ENCODE results near the gene MANSC1. TPM values are rescaled to one million over a fixed set of nuclear protein-coding genes. Genes with fewer than 3 reads are reported as not detected.

Gene MANSC1
- polyA plus RNA-seq, 1 donor from 2014 or later, result 1.3 TPM

DNA sequence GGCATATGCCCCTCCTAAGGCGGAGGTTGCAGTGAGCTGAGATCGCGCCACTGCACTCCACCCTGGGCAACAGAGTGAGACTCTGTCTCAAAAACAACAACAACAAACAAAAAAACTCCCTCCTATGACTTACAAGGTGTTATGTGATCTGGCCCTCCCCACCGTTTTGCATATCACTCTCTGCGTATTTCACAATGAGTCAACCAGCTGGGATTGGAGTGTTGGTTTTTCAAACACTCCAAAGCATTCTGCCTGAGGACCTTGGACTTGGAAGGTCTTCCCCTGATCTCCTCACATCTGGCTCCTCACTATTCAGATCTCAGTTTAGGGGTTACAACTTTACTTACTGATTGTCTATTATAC lies 14.0 kb downstream of the MANSC1 start:
- H4K20me1 ChIP-seq (ENCODE audit: insufficient read depth), result no peaks in the 10 kb centered on the region
- H3K4me2 ChIP-seq (ENCODE audit: low read length), result no peak overlapping the region
- no peaks in the 10 kb centered on the region for H3F3A ChIP-seq (ENCODE audit: insufficient read depth, low read length, poor library complexity, severe bottlenecking)
- H3K27ac ChIP-seq (ENCODE audit: low read length), result no peak overlapping the region
- H3K27me3 ChIP-seq (ENCODE audit: insufficient read depth, low read depth, low read length), result no peaks in the 10 kb centered on the region
- no peaks in the 10 kb centered on the region for H3K36me3 ChIP-seq (ENCODE audit: insufficient read depth, low read length)
- H3K9me3 ChIP-seq (ENCODE audit: low read length), result no peaks in the 10 kb centered on the region
- no peak overlapping the region for H3K4me3 ChIP-seq (ENCODE audit: low read length)
- TF ChIP-seq POLR2AphosphoS5 (IDR thresholded peaks at IDR 0.05) (no peak), RAD21 (conservative IDR thresholded peaks at IDR 0.05) (no peak), EP300 (conservative IDR thresholded peaks at IDR 0.05; ENCODE audit: poor library complexity, severe bottlenecking) (no peak), TAF1 (IDR thresholded peaks at IDR 0.05; ENCODE audit: low read depth) (no peak), MXI1 (conservative IDR thresholded peaks at IDR 0.05; ENCODE audit: poor library complexity, severe bottlenecking) (no peak), SMC3 (conservative IDR thresholded peaks at IDR 0.05; ENCODE audit: poor library complexity) (no peak), EZH2 (IDR thresholded peaks at IDR 0.05; ENCODE audit: borderline replicate concordance, insufficient read depth, low read length, poor library complexity, severe bottlenecking) (no peak)
- TF ChIP-seq, protein P1, sequence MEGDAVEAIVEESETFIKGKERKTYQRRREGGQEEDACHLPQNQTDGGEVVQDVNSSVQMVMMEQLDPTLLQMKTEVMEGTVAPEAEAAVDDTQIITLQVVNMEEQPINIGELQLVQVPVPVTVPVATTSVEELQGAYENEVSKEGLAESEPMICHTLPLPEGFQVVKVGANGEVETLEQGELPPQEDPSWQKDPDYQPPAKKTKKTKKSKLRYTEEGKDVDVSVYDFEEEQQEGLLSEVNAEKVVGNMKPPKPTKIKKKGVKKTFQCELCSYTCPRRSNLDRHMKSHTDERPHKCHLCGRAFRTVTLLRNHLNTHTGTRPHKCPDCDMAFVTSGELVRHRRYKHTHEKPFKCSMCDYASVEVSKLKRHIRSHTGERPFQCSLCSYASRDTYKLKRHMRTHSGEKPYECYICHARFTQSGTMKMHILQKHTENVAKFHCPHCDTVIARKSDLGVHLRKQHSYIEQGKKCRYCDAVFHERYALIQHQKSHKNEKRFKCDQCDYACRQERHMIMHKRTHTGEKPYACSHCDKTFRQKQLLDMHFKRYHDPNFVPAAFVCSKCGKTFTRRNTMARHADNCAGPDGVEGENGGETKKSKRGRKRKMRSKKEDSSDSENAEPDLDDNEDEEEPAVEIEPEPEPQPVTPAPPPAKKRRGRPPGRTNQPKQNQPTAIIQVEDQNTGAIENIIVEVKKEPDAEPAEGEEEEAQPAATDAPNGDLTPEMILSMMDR (IDR thresholded peaks at IDR 0.05; ENCODE audit: poor library complexity, severe bottlenecking), result no peak
- TF ChIP-seq, protein P2, sequence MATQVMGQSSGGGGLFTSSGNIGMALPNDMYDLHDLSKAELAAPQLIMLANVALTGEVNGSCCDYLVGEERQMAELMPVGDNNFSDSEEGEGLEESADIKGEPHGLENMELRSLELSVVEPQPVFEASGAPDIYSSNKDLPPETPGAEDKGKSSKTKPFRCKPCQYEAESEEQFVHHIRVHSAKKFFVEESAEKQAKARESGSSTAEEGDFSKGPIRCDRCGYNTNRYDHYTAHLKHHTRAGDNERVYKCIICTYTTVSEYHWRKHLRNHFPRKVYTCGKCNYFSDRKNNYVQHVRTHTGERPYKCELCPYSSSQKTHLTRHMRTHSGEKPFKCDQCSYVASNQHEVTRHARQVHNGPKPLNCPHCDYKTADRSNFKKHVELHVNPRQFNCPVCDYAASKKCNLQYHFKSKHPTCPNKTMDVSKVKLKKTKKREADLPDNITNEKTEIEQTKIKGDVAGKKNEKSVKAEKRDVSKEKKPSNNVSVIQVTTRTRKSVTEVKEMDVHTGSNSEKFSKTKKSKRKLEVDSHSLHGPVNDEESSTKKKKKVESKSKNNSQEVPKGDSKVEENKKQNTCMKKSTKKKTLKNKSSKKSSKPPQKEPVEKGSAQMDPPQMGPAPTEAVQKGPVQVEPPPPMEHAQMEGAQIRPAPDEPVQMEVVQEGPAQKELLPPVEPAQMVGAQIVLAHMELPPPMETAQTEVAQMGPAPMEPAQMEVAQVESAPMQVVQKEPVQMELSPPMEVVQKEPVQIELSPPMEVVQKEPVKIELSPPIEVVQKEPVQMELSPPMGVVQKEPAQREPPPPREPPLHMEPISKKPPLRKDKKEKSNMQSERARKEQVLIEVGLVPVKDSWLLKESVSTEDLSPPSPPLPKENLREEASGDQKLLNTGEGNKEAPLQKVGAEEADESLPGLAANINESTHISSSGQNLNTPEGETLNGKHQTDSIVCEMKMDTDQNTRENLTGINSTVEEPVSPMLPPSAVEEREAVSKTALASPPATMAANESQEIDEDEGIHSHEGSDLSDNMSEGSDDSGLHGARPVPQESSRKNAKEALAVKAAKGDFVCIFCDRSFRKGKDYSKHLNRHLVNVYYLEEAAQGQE (IDR thresholded peaks at IDR 0.05; ENCODE audit: borderline replicate concordance), result no peak
- no peak overlapping the region for H2AFZ ChIP-seq (ENCODE audit: low read depth, low read length)
- no peaks in the 10 kb centered on the region for H3K9me2 ChIP-seq (ENCODE audit: insufficient read depth, low read length)
- no peaks in the 10 kb centered on the region for H3K79me2 ChIP-seq (replicated peaks; ENCODE audit: insufficient read depth, low read length)
- no peak overlapping the region for H3K9ac ChIP-seq (ENCODE audit: low read length)

DNA sequence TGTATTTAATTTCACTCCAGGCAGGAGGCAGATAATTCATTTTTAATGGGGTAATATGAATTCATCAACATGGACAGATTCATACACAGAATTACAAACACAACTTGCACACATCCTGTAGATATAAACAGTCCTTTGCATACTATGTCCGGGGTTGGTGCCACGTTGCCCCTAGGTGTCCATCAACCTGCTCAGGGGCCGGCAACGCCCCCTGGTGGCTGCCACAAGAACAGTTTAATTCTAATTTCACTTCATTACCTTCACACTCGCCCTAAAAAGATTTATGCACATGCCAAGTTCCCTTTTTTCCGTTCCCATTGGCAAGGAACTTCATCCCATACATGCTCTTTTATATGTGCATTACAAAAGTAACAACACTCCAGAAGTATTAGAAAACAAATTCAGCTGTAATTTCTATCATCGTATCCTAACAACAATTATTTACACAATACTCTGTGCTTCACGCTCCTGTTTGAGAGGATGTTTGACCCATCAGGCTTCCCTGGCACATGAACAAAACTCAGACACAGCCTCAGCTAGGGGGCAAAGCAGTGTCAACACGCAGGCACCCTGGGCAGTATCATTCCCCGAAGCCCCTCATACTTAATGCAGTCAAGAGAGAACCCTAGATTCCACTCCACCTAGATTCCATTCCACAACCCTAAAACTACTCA lies 15.5 kb downstream of the MANSC1 start:
- Histone ChIP-seq H3K4me3 (ENCODE audit: low read length) (no peak overlapping the region), H3K9me3 (ENCODE audit: low read length) (no peaks in the 10 kb centered on the region), H3K79me2 (replicated peaks; ENCODE audit: insufficient read depth, low read length) (no peaks in the 10 kb centered on the region), H3K9ac (ENCODE audit: low read length) (no peak overlapping the region), H4K20me1 (ENCODE audit: insufficient read depth) (no peaks in the 10 kb centered on the region), H3K36me3 (ENCODE audit: insufficient read depth, low read length) (no peaks in the 10 kb centered on the region), H3K27me3 (ENCODE audit: insufficient read depth, low read depth, low read length) (no peaks in the 10 kb centered on the region), H3F3A (ENCODE audit: insufficient read depth, low read length, poor library complexity, severe bottlenecking) (no peaks in the 10 kb centered on the region), H3K27ac (ENCODE audit: low read length) (no peak overlapping the region), H3K9me2 (ENCODE audit: insufficient read depth, low read length) (no peaks in the 10 kb centered on the region), H2AFZ (ENCODE audit: low read depth, low read length) (no peak overlapping the region), H3K4me2 (ENCODE audit: low read length) (no peak overlapping the region)
- TF ChIP-seq POLR2AphosphoS5 (IDR thresholded peaks at IDR 0.05) (no peak), EZH2 (IDR thresholded peaks at IDR 0.05; ENCODE audit: borderline replicate concordance, insufficient read depth, low read length, poor library complexity, severe bottlenecking) (no peak)
- TF ChIP-seq, protein P2 (IDR thresholded peaks at IDR 0.05; ENCODE audit: borderline replicate concordance), result no peak
- TF ChIP-seq, protein P1 (IDR thresholded peaks at IDR 0.05; ENCODE audit: poor library complexity, severe bottlenecking), result peak; percentile 17
